ENCODE data around the gene ERRFI1. TPM values are rescaled to one million over a fixed set of nuclear protein-coding genes. Genes with fewer than 3 reads are reported as not detected.
A peak's percentile ranks its signal among the peaks of the same experiment; 100 is the strongest.

The ERRFI1 gene
- total RNA-seq, 1 experiment from 2014 or later = 42.6 TPM

GRCh38 chr1:8017495-8018197, 8.5 kb downstream of the ERRFI1 start:
- no peak overlapping the region for H3K4me3 ChIP-seq (ENCODE audit: insufficient read depth, low read depth, low read length)
- no peak for DNase-seq
- peaks cover 20% of the 10 kb centered on the region for H3K36me3 ChIP-seq (replicated peaks; ENCODE audit: control insufficient read depth, insufficient read depth, low read length)
- no peaks in the 10 kb centered on the region for H3K27me3 ChIP-seq (ENCODE audit: control insufficient read depth, insufficient read depth, low read length)

GRCh38 chr1:8016895-8017241, 9.2 kb downstream of the ERRFI1 start:
- H3K36me3 ChIP-seq (replicated peaks; ENCODE audit: control insufficient read depth, insufficient read depth, low read length) = peaks cover 23% of the 10 kb centered on the region
- no peak for DNase-seq
- no peak overlapping the region for H3K4me3 ChIP-seq (ENCODE audit: insufficient read depth, low read depth, low read length)
- H3K27me3 ChIP-seq (ENCODE audit: control insufficient read depth, insufficient read depth, low read length) = no peaks in the 10 kb centered on the region

- Histone ChIP-seq H3K4me3 (ENCODE audit: insufficient read depth, low read depth, low read length) (no peak overlapping the region), H3K36me3 (replicated peaks; ENCODE audit: control insufficient read depth, insufficient read depth, low read length) (peaks cover 24% of the 10 kb centered on the region), H3K27me3 (ENCODE audit: control insufficient read depth, insufficient read depth, low read length) (no peaks in the 10 kb centered on the region)
- no peak for DNase-seq
Measured at GRCh38 chr1:8016210-8016894, 9.8 kb downstream of the ERRFI1 start.

GRCh38 chr1:8015809-8016165, 10.3 kb downstream of the ERRFI1 start:
- Histone ChIP-seq H3K27me3 (ENCODE audit: control insufficient read depth, insufficient read depth, low read length) (no peaks in the 10 kb centered on the region), H3K4me3 (ENCODE audit: insufficient read depth, low read depth, low read length) (no peak overlapping the region), H3K36me3 (replicated peaks; ENCODE audit: control insufficient read depth, insufficient read depth, low read length) (peaks cover 28% of the 10 kb centered on the region)
- DNase-seq = no peak

GRCh38 chr1:8015036-8015808, 10.9 kb downstream of the ERRFI1 start:
- H3K27me3 ChIP-seq (ENCODE audit: control insufficient read depth, insufficient read depth, low read length) = no peaks in the 10 kb centered on the region
- DNase-seq = peak; percentile 63
- H3K4me3 ChIP-seq (ENCODE audit: insufficient read depth, low read depth, low read length) = no peak overlapping the region
- H3K36me3 ChIP-seq (replicated peaks; ENCODE audit: control insufficient read depth, insufficient read depth, low read length) = peaks cover 28% of the 10 kb centered on the region

- Histone ChIP-seq H3K4me3 (ENCODE audit: insufficient read depth, low read depth, low read length) (no peak overlapping the region), H3K36me3 (replicated peaks; ENCODE audit: control insufficient read depth, insufficient read depth, low read length) (peaks cover 28% of the 10 kb centered on the region), H3K27me3 (ENCODE audit: control insufficient read depth, insufficient read depth, low read length) (no peaks in the 10 kb centered on the region)
- DNase-seq = no peak
Measured at GRCh38 chr1:8014381-8014988, 11.6 kb downstream of the ERRFI1 start.

GRCh38 chr1:8013800-8014199, 12.3 kb downstream of the ERRFI1 start:
- Histone ChIP-seq H3K36me3 (replicated peaks; ENCODE audit: control insufficient read depth, insufficient read depth, low read length) (peaks cover 28% of the 10 kb centered on the region), H3K4me3 (ENCODE audit: insufficient read depth, low read depth, low read length) (no peak overlapping the region), H3K27me3 (ENCODE audit: control insufficient read depth, insufficient read depth, low read length) (no peaks in the 10 kb centered on the region)
- no peak for DNase-seq

GRCh38 chr1:8013399-8013798, 12.7 kb downstream of the ERRFI1 start:
- DNase-seq = no peak
- H3K4me3 ChIP-seq (ENCODE audit: insufficient read depth, low read depth, low read length) = no peak overlapping the region
- H3K27me3 ChIP-seq (ENCODE audit: control insufficient read depth, insufficient read depth, low read length) = no peaks in the 10 kb centered on the region
- H3K36me3 ChIP-seq (replicated peaks; ENCODE audit: control insufficient read depth, insufficient read depth, low read length) = peaks cover 28% of the 10 kb centered on the region

GRCh38 chr1:8012955-8013354, 13.2 kb downstream of the ERRFI1 start:
- Histone ChIP-seq H3K27me3 (ENCODE audit: control insufficient read depth, insufficient read depth, low read length) (no peaks in the 10 kb centered on the region), H3K36me3 (replicated peaks; ENCODE audit: control insufficient read depth, insufficient read depth, low read length) (peaks cover 28% of the 10 kb centered on the region), H3K4me3 (ENCODE audit: insufficient read depth, low read depth, low read length) (no peak overlapping the region)
- DNase-seq = no peak

- Histone ChIP-seq H3K4me3 (ENCODE audit: insufficient read depth, low read depth, low read length) (no peak overlapping the region), H3K36me3 (replicated peaks; ENCODE audit: control insufficient read depth, insufficient read depth, low read length) (peaks cover 28% of the 10 kb centered on the region), H3K27me3 (ENCODE audit: control insufficient read depth, insufficient read depth, low read length) (no peaks in the 10 kb centered on the region)
- DNase-seq = no peak
Measured at GRCh38 chr1:8011923-8012858, 13.9 kb downstream of the ERRFI1 start.

- DNase-seq = no peak
- H3K27me3 ChIP-seq (ENCODE audit: control insufficient read depth, insufficient read depth, low read length) = no peaks in the 10 kb centered on the region
- no peak overlapping the region for H3K4me3 ChIP-seq (ENCODE audit: insufficient read depth, low read depth, low read length)
- H3K36me3 ChIP-seq (replicated peaks; ENCODE audit: control insufficient read depth, insufficient read depth, low read length) = peaks cover 28% of the 10 kb centered on the region
Measured at GRCh38 chr1:8011016-8011415, 15.1 kb downstream of the ERRFI1 start.

GRCh38 chr1:8010080-8010664, 15.9 kb downstream of the ERRFI1 start:
- peaks cover 26% of the 10 kb centered on the region for H3K36me3 ChIP-seq (replicated peaks; ENCODE audit: control insufficient read depth, insufficient read depth, low read length)
- no peaks in the 10 kb centered on the region for H3K27me3 ChIP-seq (ENCODE audit: control insufficient read depth, insufficient read depth, low read length)
- no peak overlapping the region for H3K4me3 ChIP-seq (ENCODE audit: insufficient read depth, low read depth, low read length)
- no peak for DNase-seq

- H3K27me3 ChIP-seq (ENCODE audit: control insufficient read depth, insufficient read depth, low read length) = no peaks in the 10 kb centered on the region
- no peak overlapping the region for H3K4me3 ChIP-seq (ENCODE audit: insufficient read depth, low read depth, low read length)
- DNase-seq = no peak
- peaks cover 21% of the 10 kb centered on the region for H3K36me3 ChIP-seq (replicated peaks; ENCODE audit: control insufficient read depth, insufficient read depth, low read length)
Measured at GRCh38 chr1:8009043-8010002, 16.8 kb downstream of the ERRFI1 start.

Data from H7 (cell line).